HG02981 (cell line): ENCODE measurements around the gene MAPRE3.

Source experiments
- ATAC-seq: cut with Tn5 transposase; IDR thresholded peaks from one replicate; pipeline ENCODE4 v1.9.1; 2021; ENCODE audit warnings: mild to moderate bottlenecking, moderate library complexity; ENCODE audit not compliant: unreplicated experiment

The MAPRE3 gene

GRCh38 chr2:27010139-27010538 is 39.7 kb downstream of the MAPRE3 start:
- ATAC-seq, result no peak

- no peak for ATAC-seq
Observed at GRCh38 chr2:27013738-27014137, 43.3 kb downstream of the MAPRE3 start.

- ATAC-seq, result no peak
Observed at GRCh38 chr2:27014771-27015433, 44.5 kb downstream of the MAPRE3 start.

- no peak for ATAC-seq
Observed at GRCh38 chr2:27016801-27017325, 46.4 kb downstream of the MAPRE3 start.

- ATAC-seq, result no peak
Observed at GRCh38 chr2:27018142-27018541, 47.7 kb downstream of the MAPRE3 start.

- ATAC-seq, result no peak
Observed at GRCh38 chr2:27019459-27019858, 49.0 kb downstream of the MAPRE3 start.

- ATAC-seq, result no peak
Observed at GRCh38 chr2:27019931-27020855, 49.8 kb downstream of the MAPRE3 start.

GRCh38 chr2:27021253-27022049 is 51.0 kb downstream of the MAPRE3 start:
- no peak for ATAC-seq

- no peak for ATAC-seq
Observed at GRCh38 chr2:27023740-27024139, 53.3 kb downstream of the MAPRE3 start.

GRCh38 chr2:27024188-27024587 is 53.8 kb downstream of the MAPRE3 start:
- ATAC-seq, result no peak

GRCh38 chr2:27024812-27025211 is 54.4 kb downstream of the MAPRE3 start:
- ATAC-seq, result no peak

GRCh38 chr2:27025281-27025800 is 54.9 kb downstream of the MAPRE3 start:
- ATAC-seq, result no peak

GRCh38 chr2:27025861-27026851 is 55.7 kb downstream of the MAPRE3 start:
- no peak for ATAC-seq

- ATAC-seq, result no peak
Observed at GRCh38 chr2:27027211-27027651, 56.8 kb downstream of the MAPRE3 start.

- ATAC-seq, result no peak
Observed at GRCh38 chr2:27029051-27029450, 58.6 kb downstream of the MAPRE3 start.

- ATAC-seq, result peak; percentile 88
Observed at GRCh38 chr2:27032495-27033252, 62.2 kb downstream of the MAPRE3 start, which contains the start of gene TMEM214. Gene TMEM214 (plus strand): TSS chr2:27032965. CDS start chr2:27033016, 51 bp downstream.

GRCh38 chr2:27033253-27033852 is 62.9 kb downstream of the MAPRE3 start:
- peak; percentile 6 for ATAC-seq

- ATAC-seq, result no peak
Observed at GRCh38 chr2:27038012-27038411, 67.6 kb downstream of the MAPRE3 start.
